Thyroid gland (tissue), 4 donors: ENCODE measurements around the gene MLYCD. TPM values are rescaled to one million over a fixed set of nuclear protein-coding genes. Genes with fewer than 3 reads are reported as not detected.

Experiments used
- DNase-seq, 2 donors: peaks; one replicate each; pipeline ENCODE4 v3.0.0-alpha.2; 2019
- H3K27ac ChIP-seq, 3 donors: fragments of 200-600 bp; sonication (generic); 1 replicate in 2 of 3; 2 replicates in 1 of 3; pipeline ENCODE4 v1.5.1; 2016 to 2019; ENCODE audit warnings: mild to moderate bottlenecking in 1 of 3, moderate library complexity in 1 of 3
- H3K27me3 ChIP-seq: fragments of 200-600 bp; sonication (generic); one replicate; pipeline ENCODE4 v1.5.1; 2019
- H3K36me3 ChIP-seq, 2 donors: fragments of 200-600 bp; sonication (generic); one replicate each; pipeline ENCODE4 v1.5.1; 2016 to 2019
- H3K4me1 ChIP-seq, 2 donors: fragments of 200-600 bp; sonication (generic); one replicate each; pipeline ENCODE4 v1.5.1; 2017 to 2019
- H3K4me3 ChIP-seq, 3 donors: fragments of 200-600 bp; sonication (generic); replicated peaks in 1 of 3; 1 replicate in 2 of 3; 2 replicates in 1 of 3; pipeline ENCODE4 v1.5.1; 2016; ENCODE audit warnings: mild to moderate bottlenecking in 1 of 3
- H3K9me3 ChIP-seq: fragments of 200-600 bp; sonication (generic); one replicate; pipeline ENCODE4 v1.5.1; 2017
- CTCF ChIP-seq, 6 experiments: fragments of 200-600 bp in 3 of 6; fragments of 450-650 bp in 3 of 6; sonication (generic) in 3 of 6; IDR thresholded peaks; one replicate each; pipeline ENCODE4 v1.5.1; 2016 to 2019; ENCODE audit warnings: antibody characterized with exemption in 6 of 6, mild to moderate bottlenecking in 2 of 6, inconsistent platforms in 1 of 6, moderate library complexity in 1 of 6
- POLR2A ChIP-seq, 2 donors: fragments of 450-650 bp; IDR thresholded peaks; one replicate each; pipeline ENCODE4 v1.6.1; 2017; ENCODE audit warnings: antibody characterized with exemption in 2 of 2, mild to moderate bottlenecking in 2 of 2, moderate library complexity in 1 of 2
- WGBS, 2 donors: methylation state at CpG; one replicate each; pipeline ENCODE4 v1.1.5; 2017; 5-methylcytosine and 5-hydroxymethylcytosine counted together
- intact Hi-C: fragments of 100-400 bp; cut with DNase I; formaldehyde crosslinking; loops from one replicate; pipeline ENCODE4 v1.15.1; 2023
- total RNA-seq, 4 donors: library from RNA; depleted of rRNA; stranded (reverse); fragments of >200 nt; gene quantifications; one replicate each; pipeline ENCODE4 v1.2.3, GENCODE V29; 2016

MLYCD gene
- total RNA-seq, 4 donors from 2014 or later: 9.9 to 22.0 (median 12.0) TPM

GRCh38 chr16:83915081-83915480 lies 16.2 kb downstream of the MLYCD start:
- TF ChIP-seq CTCF (IDR thresholded peaks at IDR 0.05): no peak
- no peak for TF ChIP-seq POLR2A (IDR thresholded peaks at IDR 0.05)
- WGBS, 2 donors: 96 to 97% methylated on average over 21 to 22 of the region's 22 CpGs
- no peaks in the 10 kb centered on the region for H3K27me3 ChIP-seq
- no peak overlapping the region for H3K27ac ChIP-seq
- intact Hi-C loops: no loop called here
- H3K9me3 ChIP-seq: no peaks in the 10 kb centered on the region
- H3K4me3 ChIP-seq: no peak overlapping the region
- no peaks in the 10 kb centered on the region for H3K4me1 ChIP-seq
- no peak for DNase-seq
- peaks cover 55 to 81% of the 10 kb centered on the region in 2 donors for H3K36me3 ChIP-seq

GRCh38 chr16:83915491-83915890 lies 16.6 kb downstream of the MLYCD start:
- 94 to 98% methylated on average over 13 of the region's 14 CpGs for WGBS, 2 donors
- Histone ChIP-seq H3K27me3 (no peaks in the 10 kb centered on the region), H3K27ac (no peak overlapping the region), H3K4me3 (no peak overlapping the region), H3K4me1 (no peaks in the 10 kb centered on the region), H3K9me3 (no peaks in the 10 kb centered on the region), H3K36me3 (peaks cover 54 to 78% of the 10 kb centered on the region in 2 donors)
- no peak for TF ChIP-seq POLR2A (IDR thresholded peaks at IDR 0.05)
- no peak for TF ChIP-seq CTCF (IDR thresholded peaks at IDR 0.05)
- intact Hi-C loops: no loop called here
- DNase-seq: no peak

GRCh38 chr16:83917152-83918120 lies 18.5 kb downstream of the MLYCD start:
- DNase-seq: no peak
- Histone ChIP-seq H3K27ac (no peak overlapping the region), H3K9me3 (no peaks in the 10 kb centered on the region), H3K27me3 (no peaks in the 10 kb centered on the region), H3K4me3 (no peak overlapping the region), H3K4me1 (no peaks in the 10 kb centered on the region), H3K36me3 (peaks cover 41 to 63% of the 10 kb centered on the region in 2 donors)
- intact Hi-C loops: no loop called here
- TF ChIP-seq CTCF (IDR thresholded peaks at IDR 0.05) (no peak), POLR2A (IDR thresholded peaks at IDR 0.05) (no peak)
- WGBS, 2 donors: 97 to 98% methylated on average over 47 to 48 of the region's 51 CpGs

GRCh38 chr16:83920894-83921491 lies 22.1 kb downstream of the MLYCD start:
- Histone ChIP-seq H3K4me1 (no peaks in the 10 kb centered on the region), H3K4me3 (no peak overlapping the region), H3K27ac (no peak overlapping the region), H3K36me3 (peaks cover 19 to 33% of the 10 kb centered on the region in 2 donors), H3K27me3 (no peaks in the 10 kb centered on the region), H3K9me3 (no peaks in the 10 kb centered on the region)
- WGBS, 2 donors: 93 to 94% methylated on average over 2 of the region's 2 CpGs
- intact Hi-C loops: no loop called here
- no peak for TF ChIP-seq CTCF (IDR thresholded peaks at IDR 0.05)
- TF ChIP-seq POLR2A (IDR thresholded peaks at IDR 0.05): no peak
- DNase-seq: no peak
